ENCODE results near the gene CRBN. TPM values are rescaled to one million over a fixed set of nuclear protein-coding genes. Genes with fewer than 3 reads are reported as not detected.

CRBN gene
- total and polyA plus RNA-seq, 2 donors (not counting 3 experiments of a cell fraction or from before 2014, with no cell fraction given) = 25.2 to 36.1 TPM

GRCh38 chr3:3216401-3216800 lies 36.9 kb upstream of the CRBN start:
- Histone ChIP-seq H4K20me1 (replicated peaks; ENCODE audit: control insufficient read depth, extremely low read depth, insufficient read depth, low read length) (no peaks in the 10 kb centered on the region), H3K9ac (replicated peaks; ENCODE audit: extremely low read depth, insufficient read depth, low read length) (no peak overlapping the region), H3K36me3 (ENCODE audit: control insufficient read depth in 2 of 2, extremely low read depth in 1 of 2, insufficient read depth in 2 of 2, low read length in 2 of 2) (no peaks in the 10 kb centered on the region), H3K4me2 (ENCODE audit: insufficient read depth, low read length) (no peak overlapping the region), H2AFZ (ENCODE audit: low read depth, low read length) (no peak overlapping the region), H3K27me3 (ENCODE audit: control insufficient read depth in 2 of 2, insufficient read depth in 2 of 2, low read length in 2 of 2) (no peaks in the 10 kb centered on the region), H3K4me1 (ENCODE audit: control insufficient read depth, extremely low read depth, insufficient read depth, low read length) (no peaks in the 10 kb centered on the region), H3K9me3 (replicated peaks; ENCODE audit: control insufficient read depth, insufficient read depth, low read length) (no peaks in the 10 kb centered on the region), H3K9me1 (replicated peaks; ENCODE audit: control insufficient read depth, extremely low read depth, insufficient read depth, low read length) (no peaks in the 10 kb centered on the region), H3K4me3 (replicated peaks in 1 of 3; ENCODE audit: insufficient read depth in 1 of 3, low read depth in 1 of 3, low read length in 3 of 3) (no peak overlapping the region), H3K79me2 (ENCODE audit: control insufficient read depth, insufficient read depth, low read length) (no peaks in the 10 kb centered on the region), H3K27ac (ENCODE audit: insufficient read depth, low read depth, low read length) (no peak overlapping the region)
- dilution Hi-C loops (cut with MboI; ENCODE audit: extremely low pct_ligation_motif_present, low sequenced_read_pairs) (no loop called here), intact Hi-C loops (cut with micrococcal nuclease) (no loop called here)
- ChIA-PET POLR2A (no interaction called here), CTCF (no interaction called here)
- BruUV-seq (replicated peaks) = no TSS peak
- no peak for TF ChIP-seq MYC (IDR thresholded peaks at IDR 0.05; ENCODE audit: low read depth, low read length)
- TF ChIP-seq, protein P1, sequence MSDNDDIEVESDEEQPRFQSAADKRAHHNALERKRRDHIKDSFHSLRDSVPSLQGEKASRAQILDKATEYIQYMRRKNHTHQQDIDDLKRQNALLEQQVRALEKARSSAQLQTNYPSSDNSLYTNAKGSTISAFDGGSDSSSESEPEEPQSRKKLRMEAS (IDR thresholded peaks at IDR 0.05; ENCODE audit: insufficient read depth, insufficient read length) = no peak
- no peak for TF ChIP-seq JUN (IDR thresholded peaks at IDR 0.05; ENCODE audit: borderline replicate concordance, insufficient read depth, insufficient read length, low read depth)
- TF ChIP-seq POLR2A (IDR thresholded peaks at IDR 0.05; ENCODE audit: low read depth, low read length) = no peak
- DNase-seq (ENCODE audit: low read depth, low spot score) = no peak
- no peak for FAIRE-seq

- Histone ChIP-seq H3K9me3 (replicated peaks; ENCODE audit: control insufficient read depth, insufficient read depth, low read length) (no peaks in the 10 kb centered on the region), H3K27me3 (ENCODE audit: control insufficient read depth in 2 of 2, insufficient read depth in 2 of 2, low read length in 2 of 2) (no peaks in the 10 kb centered on the region), H3K4me2 (ENCODE audit: insufficient read depth, low read length) (no peak overlapping the region), H3K4me1 (ENCODE audit: control insufficient read depth, extremely low read depth, insufficient read depth, low read length) (no peaks in the 10 kb centered on the region), H3K9me1 (replicated peaks; ENCODE audit: control insufficient read depth, extremely low read depth, insufficient read depth, low read length) (no peaks in the 10 kb centered on the region), H3K79me2 (ENCODE audit: control insufficient read depth, insufficient read depth, low read length) (no peaks in the 10 kb centered on the region), H3K36me3 (ENCODE audit: control insufficient read depth in 2 of 2, extremely low read depth in 1 of 2, insufficient read depth in 2 of 2, low read length in 2 of 2) (no peaks in the 10 kb centered on the region), H3K4me3 (replicated peaks in 1 of 3; ENCODE audit: insufficient read depth in 1 of 3, low read depth in 1 of 3, low read length in 3 of 3) (no peak overlapping the region), H4K20me1 (replicated peaks; ENCODE audit: control insufficient read depth, extremely low read depth, insufficient read depth, low read length) (no peaks in the 10 kb centered on the region), H3K9ac (replicated peaks; ENCODE audit: extremely low read depth, insufficient read depth, low read length) (no peak overlapping the region), H2AFZ (ENCODE audit: low read depth, low read length) (no peak overlapping the region), H3K27ac (ENCODE audit: insufficient read depth, low read depth, low read length) (no peak overlapping the region)
- no TSS peak for BruUV-seq (replicated peaks)
- no peak for DNase-seq (ENCODE audit: low read depth, low spot score)
- FAIRE-seq = no peak
- ChIA-PET CTCF (interaction anchor here (1.1 kb wide), 1 partner anchor 12 kb away, joined by 4 read pairs; no protein-coding TSS in a partner anchor), POLR2A (no interaction called here)
- intact Hi-C loops (cut with micrococcal nuclease) (no loop called here), dilution Hi-C loops (cut with MboI; ENCODE audit: extremely low pct_ligation_motif_present, low sequenced_read_pairs) (no loop called here)
- TF ChIP-seq MYC (IDR thresholded peaks at IDR 0.05; ENCODE audit: low read depth, low read length) (no peak), POLR2AphosphoS5 (IDR thresholded peaks at IDR 0.05; ENCODE audit: insufficient read depth, low read depth, low read length) (no peak), EZH2 (IDR thresholded peaks at IDR 0.05; ENCODE audit: borderline replicate concordance, low read depth, low read length, severe bottlenecking) (no peak), FOS (IDR thresholded peaks at IDR 0.05; ENCODE audit: borderline replicate concordance, insufficient read depth, low read length) (no peak), GATA2 (IDR thresholded peaks at IDR 0.05; ENCODE audit: insufficient read depth, insufficient read length, low read depth, low read length) (no peak), JUN (IDR thresholded peaks at IDR 0.05; ENCODE audit: borderline replicate concordance, insufficient read depth, insufficient read length, low read depth) (no peak), POLR2A (IDR thresholded peaks at IDR 0.05; ENCODE audit: low read depth, low read length) (no peak)
- TF ChIP-seq, protein P2, sequence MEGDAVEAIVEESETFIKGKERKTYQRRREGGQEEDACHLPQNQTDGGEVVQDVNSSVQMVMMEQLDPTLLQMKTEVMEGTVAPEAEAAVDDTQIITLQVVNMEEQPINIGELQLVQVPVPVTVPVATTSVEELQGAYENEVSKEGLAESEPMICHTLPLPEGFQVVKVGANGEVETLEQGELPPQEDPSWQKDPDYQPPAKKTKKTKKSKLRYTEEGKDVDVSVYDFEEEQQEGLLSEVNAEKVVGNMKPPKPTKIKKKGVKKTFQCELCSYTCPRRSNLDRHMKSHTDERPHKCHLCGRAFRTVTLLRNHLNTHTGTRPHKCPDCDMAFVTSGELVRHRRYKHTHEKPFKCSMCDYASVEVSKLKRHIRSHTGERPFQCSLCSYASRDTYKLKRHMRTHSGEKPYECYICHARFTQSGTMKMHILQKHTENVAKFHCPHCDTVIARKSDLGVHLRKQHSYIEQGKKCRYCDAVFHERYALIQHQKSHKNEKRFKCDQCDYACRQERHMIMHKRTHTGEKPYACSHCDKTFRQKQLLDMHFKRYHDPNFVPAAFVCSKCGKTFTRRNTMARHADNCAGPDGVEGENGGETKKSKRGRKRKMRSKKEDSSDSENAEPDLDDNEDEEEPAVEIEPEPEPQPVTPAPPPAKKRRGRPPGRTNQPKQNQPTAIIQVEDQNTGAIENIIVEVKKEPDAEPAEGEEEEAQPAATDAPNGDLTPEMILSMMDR (IDR thresholded peaks at IDR 0.05; ENCODE audit: extremely low read depth in 1 of 2, insufficient read depth in 1 of 2, low read depth in 1 of 2, low read length in 2 of 2) = no peak
- TF ChIP-seq, protein P1 (IDR thresholded peaks at IDR 0.05; ENCODE audit: insufficient read depth, insufficient read length) = no peak
Observed at GRCh38 chr3:3212781-3213440, 33.4 kb upstream of the CRBN start.
